Activated T-helper 1 cell treated with anti-CD3 and anti-CD28 coated beads, Interleukin-12 subunit alpha, Interleukin-12 subunit beta, Interleukin-2, Interleukin-4 antibody, amounts not matched to agents 30 ng/mL and 10 ng/mL and 1 ng/mL, durations not matched to agents 14 hours and 24 hours and 36 hours (primary cell): ENCODE data around the gene TSPAN18. TPM values are rescaled to one million over a fixed set of nuclear protein-coding genes. Genes with fewer than 3 reads are reported as not detected.

ENCODE experiments used
- DNase-seq: peaks from one replicate; pipeline ENCODE4 v3.0.0; 2021; ENCODE audit warnings: low spot score
- H3K27ac Mint-ChIP-seq: one replicate; pipeline ENCODE4 v1.8.0; 2021; ENCODE audit warnings: mild to moderate bottlenecking, mixed read lengths
- H3K27me3 Mint-ChIP-seq: one replicate; pipeline ENCODE4 v1.8.0; 2022; ENCODE audit warnings: mild to moderate bottlenecking, moderate library complexity, mixed read lengths; ENCODE audit not compliant: insufficient read depth
- H3K36me3 Mint-ChIP-seq: one replicate; pipeline ENCODE4 v1.8.0; 2021; ENCODE audit warnings: low read depth, mixed read lengths
- H3K4me1 Mint-ChIP-seq: one replicate; pipeline ENCODE4 v1.8.0; 2021; ENCODE audit warnings: low read depth, mixed read lengths
- H3K4me3 Mint-ChIP-seq: one replicate; pipeline ENCODE4 v1.8.0; 2021; ENCODE audit warnings: mild to moderate bottlenecking, moderate library complexity, mixed read lengths
- H3K9me3 Mint-ChIP-seq: one replicate; pipeline ENCODE4 v1.8.0; 2021; ENCODE audit warnings: mixed read lengths
- intact Hi-C: fragments of 100-400 bp; cut with micrococcal nuclease; formaldehyde crosslinking; loops from one replicate; pipeline ENCODE4 v1.15.1; 2024
- total RNA-seq: library from RNA; stranded (reverse); gene quantifications from 2 replicates; pipeline ENCODE4 v1.2.3, GENCODE V29; 2022

Gene TSPAN18
- total RNA-seq, 1 donor from 2014 or later, result 1.7 TPM

DNA sequence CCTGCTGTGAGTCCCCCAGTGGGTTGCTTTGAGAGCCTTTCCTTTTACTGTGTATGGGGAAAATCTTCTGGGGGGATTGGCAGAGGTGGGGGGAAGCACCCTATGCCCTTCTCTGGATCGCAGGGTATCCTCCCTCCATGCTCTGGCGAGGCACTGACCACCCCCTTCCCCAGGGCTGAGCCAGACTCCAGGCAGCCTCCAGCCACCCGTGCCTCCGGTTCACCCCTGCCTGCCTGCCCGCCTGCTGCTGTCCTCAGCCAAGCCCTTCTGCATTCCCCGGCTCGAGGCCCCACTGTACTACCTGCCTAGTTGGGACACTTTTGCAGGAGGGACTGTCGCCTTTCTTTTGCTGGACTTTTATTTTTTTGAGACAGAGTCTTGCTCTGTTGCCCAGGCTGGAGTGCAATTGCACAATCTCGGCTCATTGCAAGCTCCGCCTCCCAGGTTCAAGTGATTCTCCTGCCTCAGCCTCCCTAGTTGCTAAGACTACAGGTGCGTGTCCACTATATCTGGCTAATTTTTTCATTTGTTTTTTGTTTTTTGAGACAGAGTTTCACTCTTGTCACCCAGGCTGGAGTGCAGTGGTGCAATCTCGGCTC lies 247.7 kb downstream of the TSPAN18 start:
- Mint-ChIP-seq H3K4me1 (peaks cover 4% of the 10 kb centered on the region), H3K27me3 (peaks cover 2% of the 10 kb centered on the region), H3K9me3 (no peaks in the 10 kb centered on the region), H3K36me3 (no peaks in the 10 kb centered on the region), H3K27ac (no peak overlapping the region), H3K4me3 (no peak overlapping the region)
- intact Hi-C loops, result no loop called here
- DNase-seq, result no peak

DNA sequence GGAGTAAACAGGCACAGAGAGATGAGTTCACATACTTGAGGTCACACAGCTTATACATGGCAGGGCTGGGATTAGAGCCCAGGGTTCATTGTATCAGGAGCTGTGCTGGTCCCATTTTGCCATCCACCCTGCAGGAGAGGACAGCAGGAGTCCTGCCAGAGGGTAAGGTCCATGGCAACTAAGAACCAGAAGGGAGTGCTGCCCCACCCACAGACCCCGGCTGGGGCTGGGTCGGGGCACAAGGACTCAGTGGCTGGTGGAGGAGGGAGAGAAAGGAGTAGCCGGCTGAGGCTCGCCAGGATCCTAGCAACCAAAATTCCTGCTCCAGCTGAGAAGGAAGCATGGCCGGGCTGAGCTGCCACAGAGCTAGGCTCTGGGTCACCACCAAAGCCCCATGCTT lies 249.8 kb downstream of the TSPAN18 start:
- no peaks in the 10 kb centered on the region for H3K9me3 Mint-ChIP-seq
- intact Hi-C loops, result no loop called here
- no peak overlapping the region for H3K4me3 Mint-ChIP-seq
- no peaks in the 10 kb centered on the region for H3K36me3 Mint-ChIP-seq
- DNase-seq, result no peak
- H3K4me1 Mint-ChIP-seq, result peaks cover 4% of the 10 kb centered on the region
- peaks cover 2% of the 10 kb centered on the region for H3K27me3 Mint-ChIP-seq
- H3K27ac Mint-ChIP-seq, result no peak overlapping the region

DNA sequence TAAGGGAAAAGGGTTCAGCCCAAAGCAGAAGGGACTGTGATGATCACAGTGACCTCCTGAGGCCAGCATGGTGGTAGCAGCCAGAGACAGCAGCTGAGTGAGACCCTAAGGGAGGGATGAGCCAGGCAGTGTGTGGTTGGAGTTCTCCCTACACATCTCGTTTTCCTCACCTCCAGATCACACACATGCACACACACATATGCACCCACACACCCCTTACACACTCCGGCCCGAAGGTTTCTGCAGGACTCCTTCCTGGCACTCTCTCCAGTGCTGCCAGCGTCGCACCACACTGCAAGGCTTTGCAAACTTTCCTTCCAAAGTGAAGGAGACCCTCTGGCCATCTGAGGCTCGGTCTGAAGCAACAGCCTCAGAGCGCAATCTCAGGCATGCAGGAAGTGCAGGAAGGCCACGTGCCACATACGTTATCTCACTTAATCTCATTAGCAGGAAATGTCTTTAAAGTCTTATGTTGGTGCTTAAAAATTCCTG lies 250.8 kb downstream of the TSPAN18 start:
- H3K27ac Mint-ChIP-seq, result no peak overlapping the region
- intact Hi-C loops, result no loop called here
- peaks cover 4% of the 10 kb centered on the region for H3K4me1 Mint-ChIP-seq
- no peaks in the 10 kb centered on the region for H3K9me3 Mint-ChIP-seq
- H3K36me3 Mint-ChIP-seq, result no peaks in the 10 kb centered on the region
- H3K4me3 Mint-ChIP-seq, result no peak overlapping the region
- no peak for DNase-seq
- H3K27me3 Mint-ChIP-seq, result peaks cover 2% of the 10 kb centered on the region

DNA sequence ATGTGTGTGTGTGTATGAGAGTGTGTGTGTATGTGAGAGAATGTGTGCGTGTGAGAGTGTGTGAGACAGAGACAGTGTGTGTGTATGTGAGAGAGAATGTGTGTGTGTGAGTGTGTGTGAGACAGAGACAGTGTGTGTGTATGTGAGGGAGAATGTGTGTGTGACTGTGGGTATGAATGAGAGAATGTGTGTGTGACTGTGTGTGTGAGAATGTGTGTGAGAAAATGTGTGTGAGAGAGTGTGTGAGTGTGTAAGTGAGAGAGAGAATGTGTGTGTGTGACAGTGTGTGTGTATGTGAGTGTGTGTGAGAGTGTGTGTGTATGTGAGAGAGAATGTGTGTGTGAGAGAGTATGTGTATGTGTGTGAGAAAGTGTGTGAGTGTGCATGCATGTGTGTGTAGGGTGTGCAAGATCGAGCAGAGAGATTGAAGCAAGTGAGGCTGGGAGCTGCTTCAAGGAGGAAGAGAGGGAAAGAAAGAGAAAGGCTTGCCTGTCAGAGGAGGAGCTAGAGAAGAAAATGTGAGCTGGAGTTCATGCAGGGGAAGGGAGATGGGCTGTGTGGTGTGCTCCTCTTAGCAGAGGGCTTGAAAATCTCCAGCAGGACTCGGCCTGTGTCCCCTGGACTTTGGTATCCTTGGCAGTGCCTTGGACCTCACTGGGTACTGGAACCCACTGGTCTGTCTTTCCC lies 251.7 kb downstream of the TSPAN18 start:
- Mint-ChIP-seq H3K9me3 (no peaks in the 10 kb centered on the region), H3K27me3 (peaks cover 2% of the 10 kb centered on the region), H3K36me3 (no peaks in the 10 kb centered on the region), H3K27ac (no peak overlapping the region), H3K4me1 (peaks cover 4% of the 10 kb centered on the region), H3K4me3 (no peak overlapping the region)
- intact Hi-C loops, result no loop called here
- no peak for DNase-seq

DNA sequence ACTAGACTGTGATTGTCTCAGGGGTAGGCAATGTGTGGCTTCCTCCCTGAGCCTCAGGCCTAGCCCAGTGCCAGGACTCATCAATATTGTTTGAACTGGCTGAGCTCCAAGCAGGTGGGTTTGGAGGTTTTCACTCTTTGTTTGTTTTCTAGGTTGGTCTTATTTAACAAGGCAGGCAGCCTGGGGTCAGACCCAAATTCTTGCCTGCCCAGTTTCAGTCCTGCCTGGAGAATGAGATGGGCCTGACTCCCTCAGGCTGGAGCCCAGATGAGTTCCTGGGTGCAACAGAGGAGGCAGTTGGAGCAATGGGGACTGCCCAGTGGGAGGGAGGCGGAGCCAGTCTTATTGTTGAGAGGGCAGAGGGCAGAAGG lies 252.2 kb downstream of the TSPAN18 start:
- Mint-ChIP-seq H3K9me3 (no peaks in the 10 kb centered on the region), H3K27me3 (peaks cover 2% of the 10 kb centered on the region), H3K27ac (no peak overlapping the region), H3K4me1 (peaks cover 4% of the 10 kb centered on the region), H3K36me3 (no peaks in the 10 kb centered on the region), H3K4me3 (no peak overlapping the region)
- intact Hi-C loops, result no loop called here
- no peak for DNase-seq

DNA sequence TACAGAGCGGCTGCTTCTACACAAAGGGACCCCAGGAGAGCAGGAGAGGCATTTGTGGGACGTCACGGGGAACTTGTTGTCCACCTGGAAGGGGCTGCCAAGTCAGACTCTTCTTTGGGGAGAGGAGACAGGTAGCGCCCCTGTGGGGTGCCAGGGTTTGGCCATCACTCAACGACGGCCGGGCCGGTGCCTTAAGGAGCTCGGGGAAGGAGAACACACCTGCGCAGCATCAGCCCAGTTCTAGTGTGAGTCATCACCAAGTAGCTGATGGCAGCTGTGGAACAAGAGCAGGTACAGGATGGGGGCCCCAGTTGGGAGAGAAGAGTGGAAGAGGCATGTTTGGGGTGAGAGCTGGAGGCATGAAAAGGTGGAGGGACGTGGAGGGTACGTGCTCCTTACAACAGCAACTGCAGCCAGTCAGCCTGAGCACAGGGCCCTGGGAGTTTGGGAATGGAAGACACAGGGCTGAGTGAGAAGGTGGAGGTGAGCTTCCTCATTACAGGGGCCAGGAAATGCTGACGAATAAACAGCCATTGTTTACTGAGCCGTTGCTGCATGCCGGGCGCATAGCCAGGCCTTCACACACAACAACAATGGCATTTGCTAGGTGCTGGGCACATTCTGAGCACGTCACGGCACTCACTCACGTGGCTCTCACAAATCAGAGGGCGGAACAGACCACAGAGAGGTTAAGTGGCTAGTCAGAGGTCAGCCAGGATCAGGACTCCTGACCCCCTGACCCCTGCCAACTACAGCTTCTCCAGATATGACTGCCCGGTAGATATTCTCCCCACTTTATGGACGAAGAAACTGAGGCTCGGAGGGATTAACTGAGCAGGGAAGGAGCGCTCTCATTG lies 253.0 kb downstream of the TSPAN18 start:
- Mint-ChIP-seq H3K9me3 (no peaks in the 10 kb centered on the region), H3K36me3 (no peaks in the 10 kb centered on the region), H3K4me1 (peaks cover 4% of the 10 kb centered on the region), H3K27me3 (peaks cover 2% of the 10 kb centered on the region), H3K4me3 (no peak overlapping the region), H3K27ac (no peak overlapping the region)
- DNase-seq, result no peak
- intact Hi-C loops, result no loop called here

DNA sequence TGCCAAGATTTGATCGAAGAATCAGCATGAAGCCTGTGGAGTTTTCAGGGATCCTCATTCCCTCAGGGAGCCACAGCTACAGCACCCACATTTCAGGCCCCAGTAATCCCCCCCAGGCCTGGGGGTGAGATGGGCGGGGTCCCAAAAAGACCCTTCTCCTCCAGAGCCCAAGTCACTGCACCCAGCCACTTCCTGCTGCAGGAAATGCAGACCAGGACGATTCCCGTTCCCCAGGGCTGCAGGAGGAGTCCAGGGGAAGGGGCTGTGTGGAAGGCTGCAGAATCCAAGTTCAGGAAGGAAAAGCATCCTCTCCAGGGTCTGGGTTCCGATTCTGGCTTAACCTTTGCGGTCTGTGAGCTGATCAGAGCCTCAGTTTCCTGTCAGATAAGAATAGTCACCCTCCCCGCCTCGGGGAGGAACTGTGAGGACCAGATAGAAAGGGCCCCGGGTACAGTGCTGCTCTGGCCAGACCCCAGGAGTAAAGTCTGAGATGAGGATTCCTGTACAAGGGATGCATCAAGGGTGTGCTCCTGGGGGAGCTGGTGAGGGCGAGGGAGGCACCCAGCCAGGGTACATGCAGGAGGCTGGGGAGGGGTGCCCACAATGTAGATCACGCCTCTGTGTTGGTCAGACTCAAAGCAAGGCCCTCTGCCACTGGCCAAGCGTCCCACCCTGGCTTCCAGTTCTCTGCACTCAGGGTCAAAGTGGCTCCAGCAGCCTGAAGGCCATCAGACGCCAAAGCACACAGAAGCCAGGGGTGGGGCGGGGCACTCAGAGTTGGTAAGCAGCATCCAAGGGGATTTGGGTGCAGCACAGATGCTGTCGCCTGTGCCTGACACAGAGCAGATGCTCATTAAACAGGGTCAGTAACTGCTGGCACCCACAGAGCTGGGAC lies 254.0 kb downstream of the TSPAN18 start:
- no peaks in the 10 kb centered on the region for H3K36me3 Mint-ChIP-seq
- intact Hi-C loops, result no loop called here
- H3K27ac Mint-ChIP-seq, result no peak overlapping the region
- H3K4me1 Mint-ChIP-seq, result peaks cover 4% of the 10 kb centered on the region
- no peak overlapping the region for H3K4me3 Mint-ChIP-seq
- H3K27me3 Mint-ChIP-seq, result no peaks in the 10 kb centered on the region
- DNase-seq, result no peak
- no peaks in the 10 kb centered on the region for H3K9me3 Mint-ChIP-seq

Other genes with a start within 250 kb of the TSPAN18 start
- gene CD82, start 161.3 kb upstream of the TSPAN18 start, total RNA-seq, result 499 and 500 TPM in 2 replicates
- gene TP53I11, start 223.9 kb downstream of the TSPAN18 start, total RNA-seq, result 5.7 TPM in 2 replicates